GM19455 (cell line): Measurements from ENCODE around the gene TFPI2.

Experiments used
- ATAC-seq: cut with Tn5 transposase; IDR thresholded peaks from one replicate; pipeline ENCODE4 v1.9.1; 2021; ENCODE audit not compliant: unreplicated experiment

Gene TFPI2

DNA sequence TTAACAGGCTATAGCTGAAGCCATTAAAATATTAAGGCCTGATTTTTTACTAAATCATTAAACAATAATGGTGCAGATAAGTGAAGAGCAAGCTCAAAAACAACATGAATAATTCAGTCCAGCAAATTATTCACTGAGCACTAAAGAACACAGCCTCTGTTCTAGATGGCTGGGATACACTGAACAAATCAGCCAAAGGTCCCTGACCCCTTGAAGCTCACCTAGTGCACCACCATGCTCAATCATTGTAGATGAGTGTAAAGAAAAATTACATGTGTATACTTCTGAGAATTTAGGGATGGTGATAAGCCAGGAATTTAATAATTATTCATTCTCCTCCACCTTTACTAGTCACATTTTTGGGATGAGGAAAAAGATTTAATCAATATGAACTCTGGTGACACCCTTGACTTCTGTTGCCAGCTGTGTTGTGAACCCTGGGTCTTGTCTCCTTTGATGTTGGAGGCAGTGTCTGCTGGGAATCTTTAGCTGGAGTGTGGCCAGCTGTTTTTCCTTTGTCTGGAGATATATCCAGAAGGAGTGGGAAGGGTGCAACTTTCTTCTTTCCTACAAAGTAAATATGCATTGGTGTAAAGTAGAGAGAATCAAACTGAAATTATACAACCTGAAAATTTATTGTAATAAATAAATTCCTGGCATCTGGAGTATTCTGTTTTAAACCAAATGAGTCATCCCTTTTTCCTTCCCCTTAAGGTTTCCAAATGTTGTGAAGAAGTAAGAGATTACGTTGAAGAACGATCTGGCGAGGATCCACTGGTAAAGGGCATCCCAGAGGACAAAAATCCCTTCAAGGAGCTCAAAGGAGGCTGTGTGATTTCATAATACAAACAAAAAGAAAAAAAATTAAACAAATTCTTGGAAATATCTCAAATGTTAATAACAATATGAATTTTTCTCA lies 19.8 kb upstream of the TFPI2 start:
- ATAC-seq: no peak

- ATAC-seq: no peak
These were observed 15.7 kb upstream of the TFPI2 start, which contains the start of gene GNGT1 for GRCh38 chr7:93906267-93906666. Gene GNGT1, plus strand, starts transcription at chr7:93906567. Its CDS starts 180 bp downstream, at chr7:93906747.

GRCh38 chr7:93902777-93903423 lies 12.3 kb upstream of the TFPI2 start:
- no peak for ATAC-seq

DNA sequence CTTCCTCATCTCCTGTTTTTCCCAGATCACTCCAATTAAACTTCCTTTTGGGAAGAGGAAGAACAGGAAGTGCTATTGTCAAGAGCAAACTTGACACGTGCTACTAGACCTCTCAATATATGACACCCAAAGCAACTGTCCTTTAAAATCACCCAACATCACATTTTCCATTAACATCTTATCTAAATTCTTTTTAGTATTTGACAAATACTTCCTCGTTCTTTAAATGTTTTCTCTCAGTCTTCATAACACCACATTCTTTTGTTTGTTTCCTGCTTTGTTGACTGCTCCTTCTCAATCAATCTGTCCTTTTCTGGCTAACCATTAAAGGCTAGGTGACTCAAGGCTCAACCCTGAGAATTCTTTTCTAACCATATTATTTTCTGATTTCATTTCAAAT lies 7.1 kb upstream of the TFPI2 start:
- ATAC-seq: no peak

- ATAC-seq: no peak
These were observed 5.5 kb upstream of the TFPI2 start for GRCh38 chr7:93895859-93896600.

DNA sequence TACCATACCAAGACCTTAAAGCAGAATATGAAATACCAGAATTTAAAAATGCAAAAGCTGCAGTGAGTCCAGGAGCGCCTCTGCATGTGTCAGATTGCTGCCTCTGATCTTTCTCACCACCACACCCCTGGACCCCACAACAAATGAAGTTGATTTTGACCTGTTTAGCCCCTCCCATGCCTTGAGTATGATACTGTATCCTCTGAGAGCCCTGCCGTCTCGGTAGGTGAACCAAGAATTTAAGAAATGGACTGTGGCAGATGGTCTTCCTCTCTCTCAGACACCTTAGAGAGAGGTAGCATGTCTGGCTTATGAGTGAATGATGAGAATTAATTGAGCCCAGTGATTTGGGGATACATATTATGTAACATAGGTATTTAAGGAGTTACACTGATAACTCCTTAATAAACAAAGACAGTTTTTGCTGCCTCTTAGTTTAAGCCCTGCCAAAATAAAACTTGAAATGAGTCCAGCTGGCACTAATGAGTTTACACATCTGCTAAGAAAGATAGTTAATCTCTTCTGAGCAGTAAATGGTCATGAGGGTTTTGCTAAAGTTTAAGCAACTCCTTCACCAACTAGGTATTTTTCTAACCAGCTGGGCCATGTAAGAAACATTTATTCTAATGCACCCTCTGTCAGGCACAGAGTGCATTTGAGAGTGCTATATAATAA lies 4.5 kb upstream of the TFPI2 start:
- ATAC-seq: no peak

- ATAC-seq: no peak
These were observed 3.9 kb upstream of the TFPI2 start for GRCh38 chr7:93894426-93894825.

DNA sequence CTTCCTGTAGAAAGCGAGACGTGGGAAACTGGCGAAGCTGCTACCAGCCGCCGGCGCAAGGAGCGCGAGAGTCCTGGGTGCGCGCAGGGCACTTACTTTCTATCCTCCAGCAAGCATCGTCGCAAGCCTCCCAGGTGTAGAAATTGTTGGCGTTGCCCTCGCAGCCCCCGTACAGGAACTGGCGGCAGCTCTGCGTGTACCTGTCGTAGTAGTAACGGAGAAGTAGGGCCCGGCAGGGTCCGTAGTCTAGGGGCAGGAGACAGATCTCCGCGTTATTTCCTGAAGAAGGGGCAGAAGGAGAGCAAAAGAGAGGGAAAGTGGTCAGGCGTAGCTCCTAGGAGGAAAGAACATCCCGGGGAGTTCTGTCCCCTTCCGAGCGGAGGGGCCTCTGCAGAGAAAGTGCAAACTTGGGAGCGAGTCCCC lies 501 bp downstream of the TFPI2 start:
- peak; percentile 47 for ATAC-seq

DNA sequence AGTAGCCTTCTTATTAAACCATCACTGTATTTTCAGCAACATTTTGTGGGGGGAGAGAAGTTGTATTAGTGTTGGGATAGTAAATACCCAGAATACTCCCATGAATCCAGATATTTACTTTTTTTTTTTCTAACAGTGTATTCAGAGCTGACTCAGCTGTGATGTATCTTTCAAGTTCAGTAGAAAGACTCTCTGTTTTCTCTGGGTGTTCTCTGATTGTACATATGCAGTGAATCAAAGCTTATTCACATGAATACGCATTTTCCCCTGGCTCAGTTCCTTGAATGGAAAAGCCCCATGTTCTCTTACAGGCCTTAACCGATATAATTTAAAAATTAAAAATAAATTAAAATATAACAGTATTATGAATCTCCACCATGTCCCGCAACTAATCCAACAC lies 1.3 kb downstream of the TFPI2 start:
- no peak for ATAC-seq

- ATAC-seq: no peak
These were observed 6.0 kb downstream of the TFPI2 start for GRCh38 chr7:93884541-93884940.

GRCh38 chr7:93883917-93884345 lies 6.6 kb downstream of the TFPI2 start:
- no peak for ATAC-seq

DNA sequence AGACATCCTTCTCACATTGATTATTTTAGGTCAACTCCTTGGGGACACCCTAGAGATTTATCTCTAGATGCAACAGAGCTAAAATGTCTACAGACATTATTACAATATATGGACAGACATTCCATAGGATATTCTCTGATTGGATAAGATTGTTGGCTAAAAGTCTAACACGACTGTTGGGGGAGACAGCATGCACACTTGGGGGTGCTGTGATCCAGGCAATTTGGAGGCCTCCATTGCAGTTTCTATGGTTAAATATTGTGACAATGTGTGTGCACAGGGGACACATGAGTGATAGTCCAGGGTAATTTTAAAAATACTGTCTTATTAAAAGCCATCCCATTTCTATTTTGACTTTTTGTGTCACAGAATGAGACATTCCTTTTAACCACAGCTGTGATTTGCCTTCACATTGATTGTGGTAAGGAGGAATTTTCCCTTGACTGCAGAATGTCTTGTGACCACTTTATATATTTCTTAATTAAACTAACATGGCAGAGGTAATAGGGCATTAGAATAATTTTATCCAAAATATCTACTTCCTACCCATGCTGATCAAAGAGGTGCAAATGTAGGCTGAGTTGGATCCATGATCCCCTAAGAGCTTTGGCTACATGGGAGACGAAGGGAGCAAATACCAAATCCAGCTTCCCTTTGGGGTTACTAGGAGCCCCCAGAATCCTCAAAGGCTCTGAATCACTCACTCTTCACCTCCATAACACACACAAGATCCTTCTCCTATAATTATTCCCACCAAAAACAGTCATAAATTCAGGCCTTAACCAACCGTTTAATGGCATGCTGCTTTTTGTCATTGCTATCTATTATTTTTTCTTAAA lies 7.3 kb downstream of the TFPI2 start:
- ATAC-seq: no peak

DNA sequence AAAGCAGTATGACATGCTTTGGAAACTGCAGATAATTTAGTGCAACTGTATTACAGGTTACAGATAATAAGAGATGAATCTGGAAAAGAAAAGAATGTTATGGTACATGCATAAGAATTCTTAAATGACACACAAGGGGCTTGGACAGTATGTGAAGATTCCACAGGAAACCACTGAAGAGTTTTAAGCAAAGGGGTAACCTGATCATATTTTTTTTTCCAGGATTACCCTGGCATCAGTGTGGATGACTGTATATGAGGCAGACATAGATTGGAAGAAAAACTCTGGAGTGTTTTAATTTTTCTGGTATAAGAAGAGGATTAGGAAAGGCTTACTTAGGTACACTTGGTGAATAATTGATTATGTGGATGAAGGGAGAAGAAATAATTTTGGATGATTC lies 8.1 kb downstream of the TFPI2 start:
- no peak for ATAC-seq

GRCh38 chr7:93879356-93879755 lies 11.2 kb downstream of the TFPI2 start:
- no peak for ATAC-seq

DNA sequence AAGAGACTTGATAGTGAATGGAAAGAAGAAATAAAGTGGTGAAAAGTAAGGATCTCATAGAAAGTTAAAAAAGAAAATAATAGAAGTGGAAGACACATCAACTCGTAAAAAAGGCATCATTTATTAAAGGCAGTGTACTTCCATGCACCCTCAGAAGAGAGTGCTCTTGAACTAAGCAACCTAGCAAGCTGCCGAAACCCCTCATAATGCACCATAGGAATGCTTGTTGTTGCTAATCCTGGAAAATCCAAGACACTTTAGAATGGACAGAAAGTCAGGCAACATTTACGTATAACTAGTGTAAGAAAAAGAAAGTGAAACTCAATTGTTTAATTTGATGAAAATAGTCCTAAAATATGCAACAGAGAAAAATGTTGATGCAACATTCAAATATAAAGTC lies 12.8 kb downstream of the TFPI2 start:
- no peak for ATAC-seq

- no peak for ATAC-seq
These were observed 16.5 kb downstream of the TFPI2 start for GRCh38 chr7:93873998-93874574.

DNA sequence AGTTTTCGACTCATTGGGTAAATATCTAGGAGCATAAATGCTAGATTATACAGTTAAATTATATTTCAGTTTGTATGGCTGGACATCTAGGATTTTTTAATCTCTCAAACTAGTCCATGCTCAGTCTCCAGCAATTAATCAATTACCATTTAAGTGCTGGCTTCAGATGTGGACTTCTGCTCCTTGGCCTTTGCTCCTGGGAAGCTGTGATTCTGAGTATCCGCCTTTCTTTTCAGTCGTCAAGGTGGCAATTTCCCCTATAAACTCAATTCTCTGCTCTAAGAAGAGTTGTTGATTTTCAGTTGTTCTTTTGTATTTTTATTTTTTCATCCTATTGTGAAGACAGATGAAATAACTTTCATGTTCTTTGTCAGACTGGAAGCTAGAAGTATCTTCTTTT lies 23.7 kb downstream of the TFPI2 start:
- ATAC-seq: no peak

DNA sequence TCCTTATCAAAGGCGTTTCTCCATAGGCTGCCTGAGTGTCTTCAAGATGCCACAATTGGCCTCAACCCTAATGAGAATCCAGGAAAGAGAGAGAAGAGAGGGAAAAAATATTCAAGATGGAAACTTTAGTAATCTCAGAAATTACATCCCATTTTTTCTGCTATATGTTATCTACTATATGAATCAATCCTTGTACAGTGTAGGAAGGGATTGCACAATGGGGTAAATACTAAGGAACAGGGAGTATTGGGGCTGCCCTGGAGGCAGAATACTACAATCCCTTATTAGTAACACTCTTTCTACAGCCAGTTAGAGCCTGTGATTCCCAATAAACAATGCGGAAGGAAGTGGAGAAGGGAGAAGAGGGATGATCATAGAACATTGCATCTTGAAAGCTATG lies 27.9 kb downstream of the TFPI2 start:
- ATAC-seq: no peak

DNA sequence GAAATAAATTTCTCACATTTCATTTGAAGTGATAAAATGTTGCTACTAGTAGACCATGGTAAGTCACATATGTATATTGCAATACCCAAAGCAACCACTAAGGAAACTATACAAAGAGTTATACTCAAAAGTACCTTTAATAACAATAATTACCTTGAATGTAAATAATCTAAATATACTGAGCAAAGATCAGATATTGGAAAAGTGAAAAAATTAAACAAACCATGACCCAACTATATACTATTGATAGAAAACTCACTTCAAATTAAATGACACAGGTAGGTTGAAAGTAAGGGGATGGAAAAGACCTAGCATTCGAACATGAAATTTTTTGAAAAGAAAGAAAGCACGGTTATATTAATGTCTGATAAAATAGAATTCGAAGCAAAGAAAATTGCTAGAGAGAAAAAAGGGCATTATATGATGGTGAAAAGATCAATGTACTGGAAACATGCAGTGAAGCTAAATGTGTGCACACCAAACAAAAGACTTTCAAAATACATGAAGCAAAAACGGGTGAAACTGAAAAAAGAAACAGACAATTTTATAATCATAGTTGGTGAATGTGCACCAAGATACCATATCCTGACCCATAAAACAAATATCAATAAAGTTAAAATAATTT lies 29.1 kb downstream of the TFPI2 start:
- no peak for ATAC-seq
